H1 (cell line): Measurements from ENCODE around the gene USP49. TPM values are rescaled to one million over a fixed set of nuclear protein-coding genes. Genes with fewer than 3 reads are reported as not detected.

Experiments used
- CTCF ChIA-PET: fragments of 300-600 bp; sonication (Branson Sonifier 250); formaldehyde crosslinking; loops from one replicate; lab custom pipeline; 2021; ENCODE audit not compliant: partially characterized antibody; lab: Charles Lee
- POLR2A ChIA-PET: fragments of 300-600 bp; sonication (Branson Sonifier 250); formaldehyde crosslinking; loops from one replicate; lab custom pipeline; 2021; ENCODE audit warnings: inconsistent platforms; ENCODE audit not compliant: partially characterized antibody; lab: Charles Lee
- DNase-seq, 2 experiments: peaks; one replicate each; pipeline versions ENCODE4 v3.0.0 to v3.0.0-alpha.2; 2010 to 2022; ENCODE audit warnings: low spot score in 2 of 2, low read depth in 1 of 2, mixed read lengths in 1 of 2
- FAIRE-seq: peaks from 2 replicates; lab custom pipeline; 2011; peaks lifted over from hg19 to GRCh38; lab: Jason Lieb, UNC
- H2AFZ ChIP-seq: 2 replicates; pipeline ENCODE4 v1.8.1; 2012; ENCODE audit warnings: low read length, inconsistent platforms
- H2AK5ac ChIP-seq: 2 replicates; pipeline ENCODE4 v1.6.1; 2013; ENCODE audit warnings: low read depth, low read length
- H2BK120ac ChIP-seq: replicated peaks from 2 replicates; pipeline ENCODE3; 2013; ENCODE audit warnings: low read depth, low read length, inconsistent platforms
- H2BK12ac ChIP-seq: 2 replicates; pipeline ENCODE4 v1.6.1; 2013; ENCODE audit warnings: low read depth, low read length
- H2BK15ac ChIP-seq: 2 replicates; pipeline ENCODE4 v1.6.1; 2013; ENCODE audit warnings: low read length
- H2BK20ac ChIP-seq: 2 replicates; pipeline ENCODE4 v1.6.1; 2013; ENCODE audit warnings: low read length
- H2BK5ac ChIP-seq: 2 replicates; pipeline ENCODE4 v1.6.1; 2013; ENCODE audit warnings: low read depth, low read length
- H3K14ac ChIP-seq: 2 replicates; pipeline ENCODE4 v1.6.1; 2013; ENCODE audit warnings: inconsistent platforms; ENCODE audit not compliant: insufficient read length
- H3K18ac ChIP-seq: 2 replicates; pipeline ENCODE4 v1.6.1; 2013; ENCODE audit warnings: low read length; ENCODE audit errors: extremely low read depth
- H3K23ac ChIP-seq: 2 replicates; pipeline ENCODE4 v1.6.1; 2013; ENCODE audit warnings: inconsistent platforms; ENCODE audit not compliant: insufficient read length
- H3K23me2 ChIP-seq: 2 replicates; pipeline ENCODE4 v1.6.1; 2013; ENCODE audit warnings: low read depth, low read length
- H3K27ac ChIP-seq: 2 replicates; pipeline ENCODE4 v1.6.1; 2011; ENCODE audit warnings: low read depth, low read length, inconsistent platforms
- H3K27me3 ChIP-seq, 4 experiments: replicated peaks in 1 of 4; 1 replicate in 1 of 4; 2 replicates in 3 of 4; pipeline versions ENCODE4 v1.6.1 to v1.8.1; 2011 to 2013; ENCODE audit warnings: low read length in 3 of 4, mild to moderate bottlenecking in 3 of 4, inconsistent platforms in 2 of 4, mixed read lengths in 2 of 4, moderate library complexity in 1 of 4; ENCODE audit not compliant: control insufficient read depth in 3 of 4, insufficient read depth in 3 of 4; ENCODE audit errors: extremely low read depth in 1 of 4
- H3K36me3 ChIP-seq, 4 experiments: 2 replicates each; pipeline versions ENCODE4 v1.6.1 to v1.8.1; 2011 to 2013; ENCODE audit warnings: mild to moderate bottlenecking in 4 of 4, low read length in 3 of 4, moderate library complexity in 2 of 4, control low read depth in 1 of 4, inconsistent platforms in 1 of 4; ENCODE audit not compliant: insufficient read depth in 4 of 4, control insufficient read depth in 2 of 4
- H3K4ac ChIP-seq: replicated peaks from 2 replicates; pipeline ENCODE3; 2013; ENCODE audit warnings: low read length, low read depth, mixed read lengths, inconsistent platforms; ENCODE audit not compliant: insufficient read length
- H3K4me1 ChIP-seq, 4 experiments: replicated peaks in 1 of 4; 1 replicate in 1 of 4; 2 replicates in 3 of 4; pipeline versions ENCODE4 v1.6.1 to v1.8.1; 2011 to 2013; ENCODE audit warnings: low read length in 3 of 4, inconsistent platforms in 2 of 4, mixed read lengths in 1 of 4; ENCODE audit not compliant: insufficient read depth in 4 of 4, control insufficient read depth in 3 of 4
- H3K4me2 ChIP-seq, 2 experiments: 2 replicates each; pipeline versions ENCODE4 v1.6.1 to v1.8.1; 2011 to 2013; ENCODE audit warnings: low read depth in 2 of 2, low read length in 2 of 2, control low read depth in 1 of 2, inconsistent platforms in 1 of 2, mild to moderate bottlenecking in 1 of 2; ENCODE audit not compliant: insufficient read depth in 1 of 2
- H3K4me3 ChIP-seq, 4 experiments: fragments of 200-600, 300-600 bp in 1 of 4; sonication (generic), shearing (Covaris generic), sonication (Bioruptor Twin) in 1 of 4; 2 replicates each; pipeline versions ENCODE4 v1.5.1 to v1.8.1; 2011 to 2016; ENCODE audit warnings: low read length in 4 of 4, low read depth in 3 of 4, control low read depth in 2 of 4, inconsistent platforms in 2 of 4, mild to moderate bottlenecking in 2 of 4, mixed read lengths in 1 of 4, moderate library complexity in 1 of 4; ENCODE audit not compliant: insufficient read depth in 2 of 4; ENCODE audit errors: extremely low read depth in 1 of 4
- H3K56ac ChIP-seq: replicated peaks from 2 replicates; pipeline ENCODE3; 2013; ENCODE audit warnings: low read depth, mild to moderate bottlenecking, mixed read lengths, low read length, inconsistent platforms; ENCODE audit not compliant: insufficient read length
- H3K79me1 ChIP-seq: 2 replicates; pipeline ENCODE4 v1.6.1; 2013; ENCODE audit warnings: low read depth, low read length, control low read depth
- H3K79me2 ChIP-seq, 2 experiments: 2 replicates each; pipeline versions ENCODE4 v1.6.1 to v1.8.1; 2012 to 2013; ENCODE audit warnings: low read length in 2 of 2, mild to moderate bottlenecking in 2 of 2, inconsistent platforms in 1 of 2; ENCODE audit not compliant: insufficient read depth in 2 of 2, control insufficient read depth in 1 of 2
- H3K9ac ChIP-seq, 4 experiments: replicated peaks in 1 of 4; 1 replicate in 1 of 4; 2 replicates in 3 of 4; pipeline versions ENCODE4 v1.6.1 to v1.8.1; 2011 to 2013; ENCODE audit warnings: low read depth in 3 of 4, low read length in 3 of 4, control low read depth in 2 of 4, mild to moderate bottlenecking in 2 of 4, moderate library complexity in 2 of 4, inconsistent platforms in 1 of 4; ENCODE audit errors: extremely low read depth in 1 of 4
- H3K9me3 ChIP-seq, 2 experiments: 2 replicates each; pipeline versions ENCODE4 v1.6.1 to v1.8.1; 2012 to 2013; ENCODE audit warnings: mild to moderate bottlenecking in 2 of 2, moderate library complexity in 2 of 2, control low read depth in 1 of 2, inconsistent platforms in 1 of 2, low read depth in 1 of 2, low read length in 1 of 2, mixed read lengths in 1 of 2; ENCODE audit not compliant: insufficient read depth in 2 of 2
- H4K20me1 ChIP-seq, 2 experiments: replicated peaks in 1 of 2; 2 replicates each; pipeline versions ENCODE3 to v1.8.1; 2011 to 2013; ENCODE audit warnings: inconsistent platforms in 2 of 2, low read length in 2 of 2, mild to moderate bottlenecking in 1 of 2; ENCODE audit not compliant: insufficient read depth in 2 of 2, control insufficient read depth in 1 of 2
- H4K5ac ChIP-seq: 2 replicates; pipeline ENCODE4 v1.6.1; 2013; ENCODE audit warnings: low read length, low read depth, mixed read lengths, inconsistent platforms; ENCODE audit not compliant: insufficient read length
- H4K8ac ChIP-seq: 2 replicates; pipeline ENCODE4 v1.8.0; 2013; ENCODE audit warnings: mild to moderate bottlenecking, moderate library complexity, low read length, inconsistent platforms; ENCODE audit not compliant: insufficient read depth; ENCODE audit errors: extremely low read depth
- H4K91ac ChIP-seq: replicated peaks from 2 replicates; pipeline ENCODE3; 2013; ENCODE audit warnings: low read length, mixed read lengths, inconsistent platforms; ENCODE audit not compliant: insufficient read length
- ASH2L ChIP-seq: fragments of 200-600, 300-600 bp; sonication (generic); IDR thresholded peaks from one replicate; pipeline ENCODE4 v1.7.1; 2017; ENCODE audit warnings: low read length
- BRCA1 ChIP-seq: IDR thresholded peaks from 2 replicates; pipeline ENCODE4 v1.6.1; 2012; ENCODE audit warnings: low read depth, low read length, improper control_type of control experiment
- CBX5 ChIP-seq: fragments of 300-800, 300-1000 bp; sonication (generic); IDR thresholded peaks from 2 replicates; pipeline ENCODE4 v1.7.1; 2016; ENCODE audit warnings: antibody characterized with exemption, low read length, low read depth
- CBX8 ChIP-seq: fragments of 300-800, 300-1000 bp; sonication (generic); IDR thresholded peaks from 2 replicates; pipeline ENCODE4 v1.7.1; 2016; ENCODE audit warnings: low read depth, low read length, borderline replicate concordance
- CHD1 ChIP-seq: IDR thresholded peaks from 2 replicates; pipeline ENCODE4 v1.6.1; 2012; ENCODE audit warnings: low read depth, low read length, improper control_type of control experiment
- CREB1 ChIP-seq: IDR thresholded peaks from 2 replicates; pipeline ENCODE4 v1.6.1; 2012; ENCODE audit warnings: inconsistent platforms
- CTBP2 ChIP-seq: IDR thresholded peaks from 2 replicates; pipeline ENCODE4 v1.7.0; 2011; ENCODE audit warnings: borderline replicate concordance, mild to moderate bottlenecking, moderate library complexity, mixed read lengths, low read length; ENCODE audit not compliant: insufficient read depth, insufficient read length
- E2F6 ChIP-seq: IDR thresholded peaks from 2 replicates; pipeline ENCODE4 v1.6.1; 2012; ENCODE audit warnings: inconsistent platforms
- EZH2 ChIP-seq: fragments of 200-600 bp; sonication (generic); IDR thresholded peaks from 2 replicates; pipeline ENCODE4 v1.7.1; 2012; ENCODE audit warnings: low read depth, mild to moderate bottlenecking, moderate library complexity, low read length, inconsistent platforms; ENCODE audit not compliant: severe bottlenecking
- KDM5A ChIP-seq: fragments of 200-600 bp; IDR thresholded peaks from 2 replicates; pipeline ENCODE4 v1.7.1; 2012; ENCODE audit warnings: mild to moderate bottlenecking, low read length, inconsistent platforms, mixed read lengths
- RFX5 ChIP-seq: IDR thresholded peaks from 2 replicates; pipeline ENCODE4 v1.6.1; 2011; ENCODE audit warnings: low read depth, low read length, improper control_type of control experiment, borderline replicate concordance
- SP1 ChIP-seq: IDR thresholded peaks from 2 replicates; pipeline ENCODE4 v1.6.1; 2011; ENCODE audit warnings: low read depth, low read length
- SRF ChIP-seq: IDR thresholded peaks from 2 replicates; pipeline ENCODE4 v1.6.1; 2011; ENCODE audit warnings: mild to moderate bottlenecking, low read depth, low read length, moderate library complexity
- YY1 ChIP-seq: IDR thresholded peaks from 2 replicates; pipeline ENCODE4 v1.6.1; 2011; ENCODE audit warnings: low read depth, mild to moderate bottlenecking, low read length
- WGBS, 2 experiments: shearing (Covaris generic) in 1 of 2; methylation state at CpG; one replicate each; pipeline versions ENCODE4 v1.1.6 to v1.1.7; 2013 to 2015; ENCODE audit warnings: low lambda C conversion rate in 2 of 2, mixed read lengths in 2 of 2, inconsistent platforms in 1 of 2, low coverage in 1 of 2, missing lambda C conversion rate in 1 of 2; ENCODE audit not compliant: insufficient replicate concordance in 2 of 2, insufficient coverage in 1 of 2, insufficient read length in 1 of 2; ENCODE audit errors: extremely low coverage in 1 of 2, missing lambda C conversion rate in 1 of 2; 5-methylcytosine and 5-hydroxymethylcytosine counted together
- polyA plus RNA-seq, 7 experiments: library from polyadenylated mRNA; depleted of rRNA in 3 of 7; stranded (reverse) in 5 of 7; unstranded in 2 of 7; fragments of >200 nt in 5 of 7; fragments of 200-250 nt in 2 of 7; gene quantifications; 1 replicate in 5 of 7; 2 replicates in 1 of 7; 4 replicates in 1 of 7; pipeline versions ENCODE4 v1.2.1 to v1.2.3, GENCODE V29; 2011 to 2013; ENCODE audit warnings: missing spikeins in 2 of 7, mixed read lengths in 2 of 7
- total RNA-seq: library from RNA; stranded (reverse); fragmentation: NEBNext Ultra II Directional; extraction: Animal tissue kit (Norgen Biotek cat#: 25700); gene quantifications from 2 replicates; pipeline ENCODE4 v1.2.1, GENCODE V29; 2021

USP49 gene
- total and polyA plus RNA-seq, 2 of the 8 experiments (the other 6 are each of a cell fraction or from before 2014, with no cell fraction given), result 6.9 to 24.4 TPM

- H2BK15ac ChIP-seq, result no peak overlapping the region
- no peak overlapping the region for H3K56ac ChIP-seq
- DNase-seq, result no peak
- 98% methylated on average over 3 of the region's 3 CpGs; no CpG with 5 or more reads in 1 of the 2 experiments for WGBS, 2 experiments
- H3K9ac ChIP-seq, result no peak overlapping the region
- no peak overlapping the region for H3K4me3 ChIP-seq
- no peak overlapping the region for H2AFZ ChIP-seq
- no peak overlapping the region for H3K27ac ChIP-seq
- H3K79me1 ChIP-seq, result no peaks in the 10 kb centered on the region
- H4K20me1 ChIP-seq, result no peaks in the 10 kb centered on the region
- H4K8ac ChIP-seq, result no peak overlapping the region
- no peak overlapping the region for H4K91ac ChIP-seq
- no peak for FAIRE-seq
- no peak overlapping the region for H4K5ac ChIP-seq
- no peaks in the 10 kb centered on the region for H3K36me3 ChIP-seq
- peaks cover 0 to 3% (median 0%) of the 10 kb centered on the region in 4 experiments; a peak in 2 of 7 replicates for H3K4me1 ChIP-seq
- H2BK12ac ChIP-seq, result no peak overlapping the region
- H3K4ac ChIP-seq, result no peak overlapping the region
- H2BK120ac ChIP-seq, result no peak overlapping the region
- no peak overlapping the region for H2BK5ac ChIP-seq
- H3K27me3 ChIP-seq, result no peaks in the 10 kb centered on the region
- no peak overlapping the region for H3K18ac ChIP-seq
- H3K23me2 ChIP-seq, result no peaks in the 10 kb centered on the region
- H2BK20ac ChIP-seq, result no peak overlapping the region
- H3K9me3 ChIP-seq, result no peaks in the 10 kb centered on the region
- H3K79me2 ChIP-seq, result no peaks in the 10 kb centered on the region
- H2AK5ac ChIP-seq, result no peak overlapping the region
- H3K23ac ChIP-seq, result no peak overlapping the region
- POLR2A ChIA-PET, result no interaction called here
- H3K4me2 ChIP-seq, result no peak overlapping the region
- CTCF ChIA-PET, result interaction anchor here (2.0 to 4.4 kb wide), 5 partner anchors 13 to 383 kb away, joined by 5 to 21 read pairs (median 9); no protein-coding TSS in a partner anchor
- H3K14ac ChIP-seq, result no peak overlapping the region
- TF ChIP-seq SRF (no peak), SP1 (no peak), YY1 (no peak), E2F6 (no peak), RFX5 (no peak), CBX5 (no peak), CTBP2 (no peak), CHD1 (no peak), ASH2L (no peak), CBX8 (no peak), EZH2 (no peak), BRCA1 (no peak), KDM5A (no peak), CREB1 (no peak)
These were observed 144.8 kb downstream of the USP49 start for GRCh38 chr6:41750374-41750773.
